NK-92 treated with Interleukin-12 subunit alpha and Interleukin-12 subunit beta, amount 100 ng/mL, for 24 hours (cell line): ENCODE data around the gene SPINK5.

Experiments
- DNase-seq: peaks from one replicate; lab custom pipeline; 2025; lab: John Stamatoyannopoulos, UW

The SPINK5 gene

GRCh38 chr5:148091991-148092964, 28.5 kb downstream of the SPINK5 start:
- no peak for DNase-seq

- DNase-seq: no peak
Observed at GRCh38 chr5:148094336-148094735, 30.6 kb downstream of the SPINK5 start.

GRCh38 chr5:148104226-148104625, 40.4 kb downstream of the SPINK5 start:
- no peak for DNase-seq

DNA sequence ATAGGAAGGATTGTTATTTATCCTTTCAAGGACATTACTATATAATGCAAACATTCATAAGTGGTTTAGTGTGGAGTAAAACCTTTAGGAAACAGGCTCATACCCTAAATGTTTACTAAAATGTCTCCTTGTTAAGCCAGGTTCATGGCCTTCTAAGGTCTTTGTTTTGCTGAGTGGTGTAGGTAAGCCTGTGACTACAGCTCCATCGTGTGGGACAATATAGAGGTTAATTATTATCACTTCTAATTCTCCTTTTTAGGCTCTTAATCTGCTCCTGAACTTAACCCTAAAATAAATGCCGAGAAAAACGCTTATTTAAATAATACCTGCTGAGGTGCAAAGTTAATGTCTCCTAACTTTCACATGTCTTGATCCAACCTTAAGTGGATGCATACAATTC, 43.8 kb downstream of the SPINK5 start:
- no peak for DNase-seq

DNA sequence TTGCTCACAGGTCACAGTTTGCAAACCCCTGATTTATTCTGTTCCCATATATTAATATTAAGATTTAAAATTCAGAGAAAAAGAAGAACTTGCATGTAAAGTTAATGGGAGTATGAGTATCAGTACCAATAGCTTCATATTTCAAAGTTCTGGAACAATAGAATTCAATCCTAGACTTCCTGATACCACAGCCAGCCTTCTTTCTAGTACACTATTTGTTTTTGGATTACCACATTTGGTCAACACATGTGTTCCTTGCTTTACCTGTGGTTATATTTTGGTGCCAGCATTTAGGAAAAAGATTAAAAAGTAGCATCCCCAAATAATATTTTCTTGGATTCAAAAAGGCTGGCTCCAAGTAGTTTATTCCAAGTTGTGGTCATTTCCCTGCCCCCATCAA, 49.5 kb downstream of the SPINK5 start:
- no peak for DNase-seq

- no peak for DNase-seq
Observed at GRCh38 chr5:148120317-148120716, 56.5 kb downstream of the SPINK5 start.

- DNase-seq: no peak
Observed at GRCh38 chr5:148125641-148126040, 61.9 kb downstream of the SPINK5 start.

GRCh38 chr5:148135091-148136048, 71.6 kb downstream of the SPINK5 start:
- DNase-seq: no peak

- DNase-seq: no peak
Observed at GRCh38 chr5:148140846-148141245, 77.1 kb downstream of the SPINK5 start.

- DNase-seq: no peak
Observed at GRCh38 chr5:148141645-148142044, 77.9 kb downstream of the SPINK5 start.

GRCh38 chr5:148145916-148146315, 82.1 kb downstream of the SPINK5 start:
- no peak for DNase-seq

DNA sequence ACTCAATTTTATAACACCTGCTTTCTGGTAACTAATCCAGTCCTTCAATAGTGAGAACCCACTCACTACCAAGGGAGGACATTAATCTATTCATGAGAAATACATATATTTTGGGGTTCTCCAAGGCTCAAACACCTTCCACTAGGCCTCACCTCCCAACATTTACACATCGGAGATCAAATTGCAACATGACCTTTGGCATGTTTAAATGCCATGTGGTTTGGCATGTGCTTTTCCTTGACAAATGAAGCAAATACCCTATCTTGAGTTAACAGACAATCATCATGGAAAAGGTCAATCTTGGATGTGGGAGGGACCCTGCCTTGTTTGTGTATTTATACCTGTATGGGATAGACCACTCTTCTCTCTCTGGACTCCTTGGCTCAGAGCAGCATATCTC, 82.7 kb downstream of the SPINK5 start:
- no peak for DNase-seq

GRCh38 chr5:148147415-148147814, 83.6 kb downstream of the SPINK5 start:
- DNase-seq: no peak

DNA sequence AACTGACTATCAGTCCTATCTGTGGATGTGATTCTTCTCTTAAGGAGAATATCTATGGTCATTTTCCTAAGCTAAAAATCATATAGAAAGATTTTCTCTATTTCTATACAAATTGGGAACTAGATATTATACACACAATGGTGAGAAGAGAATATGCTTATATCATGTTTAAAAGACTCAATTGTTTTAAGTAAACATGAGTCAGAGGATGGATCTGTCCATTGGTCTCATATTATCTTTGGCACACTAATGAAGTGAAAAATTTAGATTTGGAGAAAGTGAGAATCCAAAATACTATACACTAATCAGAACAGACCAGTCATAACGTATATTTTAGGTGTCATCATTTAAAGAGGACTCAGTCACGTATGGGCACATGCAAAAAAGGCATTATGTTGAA, 88.1 kb downstream of the SPINK5 start:
- no peak for DNase-seq

GRCh38 chr5:148152781-148153180, 89.0 kb downstream of the SPINK5 start:
- no peak for DNase-seq

GRCh38 chr5:148156609-148157008, 92.8 kb downstream of the SPINK5 start:
- no peak for DNase-seq

GRCh38 chr5:148162038-148162437, 98.3 kb downstream of the SPINK5 start:
- DNase-seq: no peak

- no peak for DNase-seq
Observed at GRCh38 chr5:148163345-148163744, 99.6 kb downstream of the SPINK5 start.

- no peak for DNase-seq
Observed at GRCh38 chr5:148166550-148167283, 102.9 kb downstream of the SPINK5 start.

DNA sequence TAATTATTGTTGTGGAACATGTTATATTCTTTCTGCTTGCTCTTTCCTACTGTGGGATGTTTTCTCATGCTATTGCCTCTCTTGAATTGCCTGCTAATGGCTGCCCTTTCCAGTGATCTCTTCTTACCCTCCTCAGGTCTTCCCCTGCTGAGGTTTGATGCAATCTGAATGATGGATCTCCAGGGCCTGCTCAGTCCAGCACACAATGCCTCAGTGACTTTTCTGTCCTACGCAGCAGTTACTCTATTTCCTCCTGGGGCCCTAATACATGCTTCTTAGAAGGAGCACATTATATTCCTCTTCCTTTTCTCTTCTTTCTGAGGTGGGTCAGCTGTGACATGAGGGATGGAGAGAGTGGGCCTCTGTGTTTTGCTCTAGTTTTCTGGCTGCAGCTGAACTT, 104.5 kb downstream of the SPINK5 start, which contains the start of gene SPINK14:
TSS of gene SPINK14 (plus strand) at position 301 of the 400 bp plus-strand sequence. CDS start 1,187 bp downstream, outside the sequence.
- no peak for DNase-seq

DNA sequence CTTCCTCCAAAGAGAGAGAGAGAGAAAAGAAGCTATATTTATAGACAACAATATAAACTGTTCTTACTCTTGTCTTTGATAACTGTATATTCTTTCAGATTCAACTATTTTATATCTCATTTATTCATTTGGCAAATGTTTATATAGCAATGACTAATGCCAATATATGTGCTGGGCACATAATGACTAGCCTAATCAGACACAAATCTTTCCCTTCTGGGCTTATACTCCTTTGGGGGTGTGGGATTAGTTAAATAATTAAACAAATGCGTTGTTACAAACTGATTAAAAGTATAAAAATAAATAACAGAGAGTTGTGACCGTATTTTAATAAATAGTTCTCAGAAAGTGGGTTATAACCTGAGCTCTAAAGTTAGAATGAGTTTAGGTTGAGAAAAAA, 108.6 kb downstream of the SPINK5 start:
- DNase-seq: no peak

DNA sequence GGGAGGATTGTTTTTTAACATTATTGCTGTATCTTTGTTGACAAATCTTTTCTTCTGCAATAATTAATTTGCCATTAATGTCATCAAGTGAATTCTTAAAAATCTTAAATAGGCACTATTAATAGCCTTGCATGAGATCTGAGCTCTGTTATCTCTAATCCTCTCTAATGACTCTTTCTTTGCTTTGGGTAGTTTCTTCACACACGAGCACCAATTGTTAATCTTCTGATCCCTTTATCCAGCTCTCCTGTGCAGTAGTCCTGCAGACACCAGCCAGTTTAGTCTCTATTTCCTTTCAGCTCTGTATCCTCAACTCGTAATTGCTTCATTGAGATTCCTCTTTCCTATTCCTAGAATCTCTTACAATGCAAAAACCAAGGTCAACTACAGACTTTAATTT, 112.7 kb downstream of the SPINK5 start:
- no peak for DNase-seq
